ELR (cell line): ENCODE results near the gene TCF3.

Source experiments
- DNase-seq: peaks from one replicate; pipeline ENCODE4 v3.0.0-alpha.2; 2015; ENCODE audit warnings: low read depth

Gene TCF3

DNA sequence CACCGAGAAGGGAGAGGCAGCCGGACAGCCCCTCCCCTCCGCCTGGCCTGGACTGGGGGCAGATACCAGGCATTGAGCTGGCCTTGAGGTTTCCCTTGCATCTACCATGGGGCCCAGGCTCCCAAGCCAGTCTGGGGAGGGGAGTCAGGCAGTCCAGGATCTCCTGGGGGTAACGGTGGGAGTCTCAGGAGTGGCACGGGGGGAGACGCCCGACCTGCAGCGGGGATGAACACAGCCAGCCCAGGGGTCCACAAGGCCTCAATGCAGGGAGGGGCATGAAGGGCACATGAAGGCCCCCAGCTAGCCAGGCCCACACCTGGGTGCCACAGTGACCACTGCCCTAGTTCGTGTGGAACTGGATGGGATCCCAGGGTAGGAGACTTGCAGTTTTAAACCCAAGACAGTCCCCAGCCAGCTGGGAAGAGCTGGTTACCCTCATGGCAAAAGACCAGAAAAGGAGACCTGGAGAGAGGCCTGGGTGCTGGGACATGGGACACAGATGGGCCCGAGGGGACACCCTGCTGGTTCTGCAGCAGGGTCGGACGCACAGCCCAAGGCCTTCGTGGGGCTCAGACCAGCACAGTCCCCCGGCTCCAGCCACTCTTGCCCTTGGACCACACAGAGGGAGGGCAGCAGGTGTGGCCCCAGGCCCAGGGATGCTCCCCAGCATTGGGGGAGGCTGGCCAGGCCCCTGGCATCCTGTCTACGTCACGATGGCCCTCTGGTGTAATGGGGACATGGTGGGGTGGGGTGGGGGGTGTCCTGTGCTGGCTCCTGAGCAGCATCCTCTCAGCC lies 42.5 kb downstream of the TCF3 start:
- DNase-seq = no peak

DNA sequence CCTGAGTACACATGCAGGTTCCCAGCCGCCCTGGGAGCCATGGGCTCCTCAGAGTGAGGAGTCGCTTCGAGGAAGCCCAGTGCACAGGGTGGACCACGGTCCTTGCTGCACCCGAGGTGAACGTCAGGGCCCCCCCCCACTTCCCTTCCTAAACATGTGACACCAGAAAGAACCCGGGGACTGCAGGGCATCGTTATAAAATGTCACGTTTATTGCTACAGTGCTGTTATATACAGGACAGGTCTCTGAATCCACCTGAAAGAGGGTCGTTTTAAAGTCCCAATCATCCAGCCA lies 43.4 kb downstream of the TCF3 start:
- DNase-seq = no peak

DNA sequence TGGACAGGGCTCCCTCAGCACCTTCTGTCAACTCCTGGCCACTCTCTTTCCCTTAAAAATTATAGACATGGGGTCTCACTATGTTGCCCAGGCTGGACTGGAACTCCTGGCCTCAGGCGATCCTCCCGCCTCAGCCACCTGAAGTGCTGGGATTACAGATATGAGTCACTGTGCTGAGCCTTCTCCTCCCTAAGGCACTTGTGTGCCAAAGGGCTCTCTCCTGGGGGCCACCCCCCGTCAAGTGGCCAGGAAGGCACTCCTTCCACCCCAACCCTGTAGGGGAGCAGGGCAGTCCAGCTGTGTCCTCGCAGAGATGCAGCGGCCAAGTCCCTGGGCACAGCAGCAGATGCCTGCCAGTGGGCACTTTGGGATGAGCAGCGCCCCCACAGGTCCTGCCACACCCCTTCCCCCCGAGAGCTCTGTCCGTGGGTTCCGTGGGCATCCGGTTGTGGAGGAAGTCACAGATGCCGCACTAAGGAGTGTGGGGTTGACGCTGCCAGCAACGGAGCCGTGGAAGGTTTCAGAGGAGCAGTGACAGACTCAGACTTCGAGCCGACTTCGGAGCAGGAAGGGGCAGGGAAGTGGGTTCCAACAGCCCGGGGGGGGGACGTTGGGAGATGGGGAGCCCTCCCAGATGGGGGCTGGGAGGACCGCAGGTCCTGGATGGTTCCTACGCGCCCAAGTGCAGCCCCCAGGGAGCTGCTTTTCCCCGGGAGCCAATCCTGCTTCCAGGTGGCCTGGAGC lies 43.9 kb downstream of the TCF3 start:
- peak; percentile 45 for DNase-seq

DNA sequence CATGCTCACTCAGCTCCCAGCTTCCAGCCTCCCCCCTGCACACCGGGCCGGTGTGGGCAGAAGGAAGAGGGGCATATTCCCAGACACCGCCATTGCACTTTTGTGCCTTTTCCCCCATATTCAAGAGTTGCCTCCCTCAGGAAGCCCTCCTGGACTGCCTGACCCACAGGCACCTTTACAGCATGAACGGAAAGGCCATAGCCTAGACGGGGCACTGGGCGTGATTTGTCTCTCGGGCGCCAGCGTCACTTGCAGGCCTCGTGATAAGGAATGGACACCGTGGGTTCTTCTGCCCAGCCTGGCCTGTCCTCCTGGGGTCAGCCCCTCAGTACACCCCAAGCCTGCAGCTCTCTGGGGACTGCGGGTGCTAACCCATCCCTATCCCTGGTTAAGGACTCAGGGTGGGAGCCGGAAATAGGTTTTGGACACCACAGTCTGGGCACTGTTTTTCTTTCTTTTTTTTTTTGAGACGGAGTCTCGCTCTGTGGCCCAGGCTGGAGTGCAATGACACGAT lies 46.2 kb downstream of the TCF3 start:
- no peak for DNase-seq

DNA sequence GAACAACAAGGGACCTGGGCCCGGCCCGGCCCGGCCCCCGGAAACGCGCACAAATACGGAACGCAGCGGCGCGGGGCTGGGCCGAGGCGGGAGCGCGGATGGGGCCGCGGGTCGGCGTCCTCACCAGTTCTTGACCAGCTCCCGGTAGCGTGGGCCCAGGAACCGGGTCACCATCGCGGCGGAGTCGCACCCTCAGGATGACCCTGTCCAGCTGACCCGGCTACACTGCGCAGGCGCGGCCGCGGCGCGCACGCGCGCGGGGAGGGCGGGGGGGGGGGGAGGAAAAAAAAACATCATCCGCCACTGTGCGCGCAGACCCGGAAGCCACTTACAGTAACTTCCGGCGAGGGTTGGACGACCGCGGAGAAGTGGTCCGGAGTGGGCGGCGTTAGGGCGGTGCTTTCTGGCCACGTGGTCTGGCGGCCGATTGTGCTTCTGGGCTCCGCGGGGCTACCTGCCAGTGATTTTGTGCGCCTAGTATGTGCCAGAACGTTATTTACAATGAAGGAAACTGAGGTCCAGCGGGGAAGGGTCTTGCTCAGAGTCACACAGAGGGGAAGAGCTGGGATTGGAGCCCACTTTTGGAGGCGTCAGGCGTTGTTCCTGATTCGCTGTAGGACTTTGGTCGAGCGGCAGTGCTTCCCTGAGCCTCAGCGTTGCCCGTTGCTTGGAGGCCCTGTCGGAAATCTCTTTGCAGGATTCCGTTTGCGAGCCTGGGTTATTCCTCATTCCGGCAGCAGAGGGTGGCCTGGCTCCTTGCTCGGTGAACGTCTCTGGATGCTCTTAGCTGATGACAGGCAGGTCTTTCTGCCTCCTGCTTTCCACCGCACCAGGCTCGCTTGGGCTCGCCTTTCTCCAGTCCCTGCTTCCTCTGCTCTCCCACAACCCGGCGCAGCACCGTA lies 46.9 kb downstream of the TCF3 start, which contains the start of gene UQCR11:
TSS of gene UQCR11 (minus strand) at position 227 of the 902 bp plus-strand sequence. CDS start at position 174, 53 bp downstream.
- DNase-seq = peak; percentile 97

DNA sequence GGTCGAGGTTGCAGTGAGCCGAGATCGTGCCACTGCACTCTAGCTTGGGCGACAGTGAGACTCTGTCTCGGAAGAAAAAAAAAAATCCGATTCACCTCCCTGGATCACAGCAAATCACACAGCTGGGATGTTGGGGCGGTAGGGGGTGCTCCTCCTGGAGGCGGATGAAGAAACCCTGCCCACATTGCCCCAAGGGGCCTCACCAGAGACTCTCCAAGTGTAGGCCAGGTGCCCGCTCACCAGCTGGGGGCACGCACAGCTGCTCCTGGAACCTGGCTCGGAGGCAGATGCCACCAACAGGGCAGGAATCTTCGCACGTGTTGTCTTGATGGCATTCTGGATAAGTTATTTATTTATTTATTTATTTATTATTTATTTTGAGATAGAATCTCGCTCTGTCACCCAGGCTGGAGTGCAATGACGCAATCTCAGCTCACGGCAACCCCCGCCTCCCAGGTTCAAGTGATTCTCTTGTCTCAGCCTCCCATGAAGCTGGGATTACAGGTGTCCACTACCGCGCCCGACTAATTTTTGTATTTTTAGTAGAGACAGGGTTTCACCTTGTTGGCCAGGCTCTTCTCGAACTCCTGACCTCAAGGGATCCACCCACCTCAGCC lies 50.2 kb downstream of the TCF3 start:
- DNase-seq = no peak

DNA sequence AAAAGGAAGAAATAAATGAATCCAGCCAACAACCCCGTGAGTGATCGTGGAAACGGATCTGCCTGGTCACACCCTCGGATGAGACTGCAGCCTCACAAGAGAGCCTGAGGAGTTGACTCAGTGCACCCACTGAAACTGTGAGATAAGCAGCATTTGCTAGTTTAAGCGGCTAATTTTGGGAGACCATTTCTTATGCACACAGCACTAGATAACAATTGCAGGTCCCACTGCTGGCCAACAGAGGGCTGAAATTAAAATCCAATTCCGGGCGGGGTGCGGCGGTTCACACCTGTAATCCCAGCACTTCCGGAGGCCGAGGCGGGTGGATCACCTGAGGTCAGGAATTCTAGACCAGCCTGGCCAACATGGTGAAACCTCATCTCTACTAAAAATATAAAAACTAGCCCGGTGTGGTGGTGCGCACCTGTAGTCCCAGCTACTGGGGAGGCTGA lies 50.8 kb downstream of the TCF3 start:
- DNase-seq = peak; percentile 27

DNA sequence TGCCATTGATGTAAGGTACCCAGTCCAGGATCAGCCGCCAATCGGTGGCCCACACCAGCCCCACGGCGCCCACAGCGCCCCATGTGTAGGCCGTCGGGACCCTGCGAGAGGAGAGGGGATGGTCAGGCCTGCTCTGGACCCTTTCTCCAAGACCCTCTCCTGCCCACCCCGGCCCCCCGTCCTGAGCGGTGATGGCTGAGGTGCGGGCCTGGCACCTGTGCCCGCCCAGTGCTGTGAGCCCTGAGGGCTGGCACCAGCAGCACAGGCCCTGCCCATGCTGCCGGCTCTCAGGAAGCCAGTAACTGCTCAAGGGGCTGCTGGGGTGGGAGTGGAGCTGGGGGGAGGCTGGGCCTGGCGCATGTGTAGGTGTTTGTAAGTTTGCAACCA lies 53.0 kb downstream of the TCF3 start:
- DNase-seq = no peak

DNA sequence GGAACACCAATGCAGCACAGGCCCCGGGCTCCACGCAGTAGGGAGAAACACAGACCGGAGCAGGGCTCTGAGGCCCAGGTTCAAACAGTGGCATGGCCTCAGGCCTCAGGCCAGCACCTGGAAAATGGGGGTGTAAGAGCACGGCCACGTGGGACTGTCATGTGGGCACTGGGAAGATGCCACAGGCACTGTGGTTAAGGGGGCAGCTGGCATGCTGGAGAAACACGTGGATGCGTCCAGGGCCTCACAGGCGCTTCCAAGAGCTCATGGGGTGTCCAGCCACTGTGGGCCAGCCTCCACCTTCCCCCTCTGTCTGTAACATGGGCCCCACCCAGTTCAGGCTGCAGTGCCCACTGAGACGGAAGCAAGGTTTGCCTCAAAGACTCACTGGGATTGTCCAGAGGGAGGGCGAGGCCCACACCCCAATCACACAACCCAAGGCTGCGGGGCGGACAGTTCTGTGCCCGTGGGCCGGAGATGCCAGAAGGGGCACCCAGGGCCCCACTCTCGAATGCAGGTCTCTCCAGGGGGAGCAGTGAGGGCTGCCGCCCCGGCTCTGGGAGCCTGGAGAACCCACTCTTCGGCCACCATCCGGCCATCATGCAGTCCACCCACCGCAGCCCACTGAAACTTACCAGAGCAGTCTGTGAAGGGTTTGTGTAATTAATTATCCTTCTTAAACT lies 53.5 kb downstream of the TCF3 start:
- no peak for DNase-seq

DNA sequence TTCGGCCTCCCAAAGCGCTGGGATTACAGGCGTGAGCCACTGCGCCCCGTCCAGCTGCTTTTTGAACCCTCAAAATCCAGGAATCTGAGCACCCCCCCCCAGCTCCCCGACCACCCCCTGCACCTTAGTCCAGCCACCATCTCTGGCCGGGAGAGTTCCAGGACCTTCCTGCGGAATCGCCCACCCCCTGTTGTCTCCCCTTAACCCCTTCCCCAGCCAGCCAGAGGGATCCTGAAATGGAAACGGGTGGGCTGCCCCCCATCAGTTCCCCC lies 59.0 kb downstream of the TCF3 start:
- no peak for DNase-seq

DNA sequence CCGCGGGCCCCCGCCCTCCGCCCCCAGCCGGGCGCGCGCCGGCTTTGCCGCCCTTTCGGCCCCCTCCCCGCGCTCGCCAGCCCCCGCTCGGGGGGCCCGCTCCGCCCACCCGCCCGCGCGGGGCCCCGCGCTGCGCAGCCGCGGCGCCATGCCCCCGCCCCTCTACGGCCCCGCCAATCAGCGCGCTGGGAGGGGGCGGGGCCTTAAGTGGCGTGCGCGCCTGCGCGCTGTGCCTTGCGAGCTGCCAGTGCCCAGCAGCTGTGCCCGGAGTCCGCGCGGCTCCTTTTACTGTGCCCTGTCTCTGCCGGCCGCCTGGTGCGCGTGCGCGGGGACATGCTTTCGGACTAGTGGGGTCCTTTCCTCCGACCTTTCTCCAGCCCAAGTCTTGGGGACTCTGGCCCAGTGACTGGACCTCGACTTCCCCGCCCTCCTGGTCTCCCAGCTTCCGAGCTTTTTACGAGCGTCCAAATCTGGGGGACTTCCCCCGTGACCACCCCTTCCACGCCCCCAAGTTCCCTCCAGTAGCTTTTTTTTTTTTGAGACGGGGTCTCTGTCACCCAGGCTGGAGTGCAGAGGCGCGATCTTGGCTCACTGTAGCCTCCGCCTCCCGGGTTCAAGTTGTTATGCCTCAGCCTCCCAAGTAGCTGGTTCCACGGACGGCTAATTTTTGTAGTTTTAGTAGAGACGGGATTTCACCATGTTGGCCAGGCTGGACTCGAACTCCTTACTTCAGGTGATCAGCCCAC lies 59.5 kb downstream of the TCF3 start, which contains the start of gene MBD3:
TSS of gene MBD3 (minus strand) at position 111 of the 746 bp plus-strand sequence. CDS start 234 bp downstream, outside the sequence.
- DNase-seq = peak; percentile 93

DNA sequence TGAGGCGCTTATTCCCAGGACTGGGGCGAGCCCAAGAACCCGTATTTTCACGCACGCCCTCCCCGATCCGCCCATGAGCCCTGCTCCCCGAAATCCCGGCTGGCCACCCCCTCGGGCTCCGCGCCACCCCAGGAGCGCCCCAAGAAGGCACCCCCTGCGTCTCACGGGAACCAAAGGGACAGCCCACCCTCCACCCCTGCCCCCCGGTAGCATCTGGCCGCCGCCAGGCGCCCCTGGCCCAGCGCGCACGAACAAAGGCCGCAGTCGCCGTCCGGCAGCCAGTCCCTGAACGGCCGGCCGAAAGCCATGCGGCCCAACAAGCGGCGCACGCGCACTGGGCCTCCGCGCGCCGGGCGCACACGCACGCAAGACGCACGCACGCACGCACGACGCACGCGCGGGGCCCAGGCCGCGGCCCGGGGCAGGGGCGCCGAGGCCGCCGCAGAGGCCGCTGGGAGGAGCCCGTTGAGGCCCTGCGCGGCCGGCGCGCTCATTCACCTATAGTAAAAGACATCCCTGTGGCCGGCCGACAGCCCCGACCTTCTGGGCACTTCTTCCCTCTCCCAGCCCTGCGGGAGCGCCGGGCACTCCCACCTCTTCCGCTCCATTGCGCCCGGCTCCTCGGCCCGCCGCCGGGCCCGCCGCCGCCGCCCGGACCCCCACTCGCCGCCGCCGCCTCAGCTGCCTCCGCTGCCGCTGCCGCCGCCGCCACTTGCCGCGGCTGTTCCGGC lies 60.2 kb downstream of the TCF3 start:
- peak; percentile 92 for DNase-seq

DNA sequence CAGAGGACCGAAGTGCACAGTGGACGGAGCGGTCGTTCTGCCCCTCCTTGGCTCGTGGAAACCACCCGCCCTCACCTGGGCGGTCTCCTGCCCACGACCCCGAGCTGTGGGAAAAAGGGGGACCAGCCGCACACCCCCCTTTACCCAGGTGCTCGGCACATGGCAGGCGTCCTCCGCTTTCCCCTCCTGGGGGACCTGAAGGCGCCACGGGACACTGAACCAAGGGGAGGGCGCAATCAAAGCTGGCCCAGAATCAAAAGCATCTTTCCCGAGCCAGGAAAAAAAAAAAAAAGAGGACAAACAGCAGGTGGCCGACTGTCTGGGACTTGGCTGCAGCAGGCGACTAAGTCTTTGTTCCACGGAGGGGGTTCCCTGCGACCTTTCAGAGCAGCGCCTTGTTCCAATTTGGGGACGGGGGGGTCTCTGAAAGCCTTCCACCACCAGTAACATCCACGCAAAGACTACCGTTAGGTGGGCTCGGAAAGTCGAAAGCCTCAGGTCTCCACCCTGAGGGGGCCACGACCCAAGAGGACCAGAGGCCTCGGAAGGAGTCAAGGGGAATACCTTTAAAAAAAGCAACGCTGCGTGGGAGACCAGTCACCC lies 60.9 kb downstream of the TCF3 start:
- peak; percentile 40 for DNase-seq

DNA sequence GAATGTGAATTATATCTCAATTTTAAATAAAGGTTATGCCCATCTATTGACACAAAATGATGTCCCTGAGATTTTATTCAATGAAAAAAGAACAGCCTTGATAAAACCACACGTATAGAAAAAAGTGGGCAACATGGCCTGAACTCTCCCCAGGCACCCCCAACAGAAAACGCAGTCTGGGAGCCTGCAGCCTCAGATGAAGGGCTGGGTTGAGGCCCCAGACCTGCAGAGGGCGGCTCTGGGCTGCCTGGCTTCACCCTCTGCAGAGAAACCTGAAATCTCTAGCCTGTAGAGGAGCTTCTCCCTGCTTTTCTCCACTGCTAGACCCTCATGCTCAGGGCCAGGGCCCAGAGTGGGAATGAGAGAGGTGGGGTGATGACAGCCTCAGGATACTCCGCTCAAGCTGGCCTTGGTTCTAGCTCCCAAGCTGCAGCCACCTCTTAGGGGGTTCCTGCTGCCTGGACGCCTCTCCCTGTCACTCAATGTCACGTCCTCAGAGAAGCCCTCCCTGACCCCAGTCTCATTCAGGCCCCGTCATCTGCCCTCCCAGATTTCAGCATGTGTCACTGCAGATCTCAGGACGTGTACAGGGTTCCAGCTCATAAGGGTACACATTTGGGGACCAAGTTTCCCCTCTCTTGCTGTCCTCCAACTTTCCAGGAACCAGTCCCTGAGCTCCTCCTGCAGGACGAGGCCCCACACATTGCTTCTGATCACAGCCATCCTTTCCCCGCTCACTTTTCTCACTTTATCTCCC lies 61.6 kb downstream of the TCF3 start:
- DNase-seq = peak; percentile 48

DNA sequence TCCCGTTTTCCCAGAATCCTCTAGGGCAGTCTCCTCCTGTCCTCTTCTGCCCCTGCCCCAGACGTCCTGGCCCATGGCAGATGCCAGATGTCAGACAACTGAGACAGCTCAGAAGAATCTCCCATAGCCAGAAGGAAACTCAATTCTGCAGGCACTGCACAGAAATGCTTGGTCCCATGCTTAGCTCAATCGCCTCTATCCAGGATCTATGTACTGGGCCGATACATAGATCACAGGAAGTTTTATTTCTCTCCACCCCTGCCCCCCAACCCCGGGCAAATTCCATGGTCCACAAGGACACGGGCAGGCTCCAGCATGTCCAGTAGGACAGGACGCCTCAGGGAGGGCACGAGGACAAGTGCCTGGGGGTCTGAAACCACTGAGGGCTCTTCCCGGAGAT lies 64.5 kb downstream of the TCF3 start:
- DNase-seq = no peak

DNA sequence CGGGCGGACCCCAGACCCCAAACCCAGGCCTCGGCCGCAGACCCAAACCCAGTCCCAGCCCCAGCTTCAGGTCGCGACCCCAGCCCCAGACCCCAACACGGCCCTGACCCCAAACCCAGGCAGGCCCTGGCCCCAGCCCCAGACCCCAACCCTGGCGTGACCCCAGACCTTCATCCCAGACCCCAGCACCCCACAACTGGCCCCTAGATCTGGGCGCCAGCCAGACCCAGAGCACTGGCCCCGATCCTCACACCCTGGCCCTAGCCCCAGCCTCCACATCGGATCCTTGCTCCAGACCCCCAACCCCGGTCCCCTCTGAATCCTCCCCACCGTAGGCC lies 67.2 kb downstream of the TCF3 start:
- DNase-seq = no peak

DNA sequence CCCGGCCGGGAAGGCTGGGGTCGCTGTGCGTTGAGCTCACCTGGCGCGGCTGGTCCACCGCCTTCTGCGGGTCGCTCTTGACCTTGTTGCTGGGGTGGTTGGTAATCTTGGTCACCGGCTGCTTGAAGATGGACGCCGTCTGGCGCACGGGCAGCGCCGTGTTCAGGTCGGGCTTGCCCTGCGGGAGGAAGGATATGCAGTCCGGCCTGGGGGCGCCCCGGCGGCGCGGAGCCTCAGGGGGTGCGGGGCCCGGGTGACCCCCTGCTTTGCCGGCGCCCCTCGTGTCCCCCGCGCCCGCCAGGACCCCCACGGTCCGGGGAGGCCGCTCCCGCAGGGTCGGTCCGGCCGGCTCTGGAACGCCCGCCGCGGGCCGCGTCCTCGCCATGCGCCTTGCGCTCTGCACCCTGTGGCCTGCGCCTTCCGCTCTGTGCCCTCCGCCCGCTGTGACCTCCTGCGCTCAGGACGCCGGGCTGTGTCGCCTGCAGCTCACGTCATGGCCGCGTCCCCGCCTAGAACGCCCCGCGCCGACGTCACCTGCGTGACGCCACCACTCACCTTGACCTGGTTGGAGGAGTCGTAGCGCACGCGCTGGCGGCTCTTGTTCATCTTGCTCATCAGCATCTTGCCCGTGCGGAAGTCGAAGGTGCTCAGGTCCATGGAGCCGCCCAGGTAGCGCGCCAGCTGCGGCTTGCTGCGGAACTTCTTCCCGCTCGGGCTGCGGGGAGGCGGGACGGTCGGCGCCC lies 67.7 kb downstream of the TCF3 start:
- DNase-seq = no peak

DNA sequence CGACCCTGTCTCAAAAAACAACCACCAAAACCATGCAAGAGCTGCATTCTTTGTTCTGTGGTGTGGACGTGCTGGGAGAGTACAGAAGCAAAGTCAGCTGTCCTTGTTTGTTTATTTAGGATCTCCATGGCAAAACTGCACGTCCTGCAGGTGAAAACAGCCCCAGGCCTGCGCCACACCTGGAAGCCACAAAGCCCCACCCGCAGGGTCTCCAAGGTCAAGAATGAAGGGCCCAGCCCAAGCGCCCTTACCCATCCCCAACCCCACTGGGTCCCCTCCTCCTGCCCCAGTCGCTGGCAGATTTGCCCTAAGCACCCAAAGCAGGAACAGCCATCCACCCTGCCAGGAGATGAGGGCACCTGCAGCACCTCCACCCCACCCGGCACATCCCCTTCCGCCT lies 70.2 kb downstream of the TCF3 start:
- DNase-seq = no peak
